Ovary (tissue), 1 donor: ENCODE measurements around the gene PRIMPOL.
"Not testable (repeated sequence)": the region's sequence is repeated elsewhere in the genome, so short reads cannot be mapped to it uniquely, and the experiment has no call there.

Experiments
- EP300 ChIP-seq: sonication (generic); formaldehyde crosslinking; IDR thresholded peaks from one replicate; pipeline ENCODE4 v1.6.1; 2017; ENCODE audit warnings: antibody characterized with exemption
- POLR2A ChIP-seq: fragments of 450-650 bp; IDR thresholded peaks from one replicate; pipeline ENCODE4 v1.6.1; 2017; ENCODE audit warnings: antibody characterized with exemption, mild to moderate bottlenecking, moderate library complexity

- not testable (repeated sequence) for TF ChIP-seq POLR2A, EP300
Measured at GRCh38 chr4:184657820-184658219, 8.3 kb downstream of the PRIMPOL start.
